Umbilical cord (tissue), 2 donors: ENCODE data around the gene RALGAPB. TPM values are rescaled to one million over a fixed set of nuclear protein-coding genes. Genes with fewer than 3 reads are reported as not detected.

Source experiments
- DNase-seq: peaks from one replicate; pipeline ENCODE4 v3.0.0-alpha.2; 2015; ENCODE audit warnings: low spot score
- total RNA-seq: library from RNA; depleted of rRNA; stranded (reverse); fragments of >200 nt; gene quantifications from one replicate; pipeline ENCODE4 v1.2.3, GENCODE V29; 2014; ENCODE audit warnings: low replicate concordance; ENCODE audit not compliant: insufficient read depth

The RALGAPB gene
- total RNA-seq, 1 donor from 2014 or later = 36.4 TPM

- no peak for DNase-seq
Observed at GRCh38 chr20:38545771-38546170, 73.1 kb downstream of the RALGAPB start.

DNA sequence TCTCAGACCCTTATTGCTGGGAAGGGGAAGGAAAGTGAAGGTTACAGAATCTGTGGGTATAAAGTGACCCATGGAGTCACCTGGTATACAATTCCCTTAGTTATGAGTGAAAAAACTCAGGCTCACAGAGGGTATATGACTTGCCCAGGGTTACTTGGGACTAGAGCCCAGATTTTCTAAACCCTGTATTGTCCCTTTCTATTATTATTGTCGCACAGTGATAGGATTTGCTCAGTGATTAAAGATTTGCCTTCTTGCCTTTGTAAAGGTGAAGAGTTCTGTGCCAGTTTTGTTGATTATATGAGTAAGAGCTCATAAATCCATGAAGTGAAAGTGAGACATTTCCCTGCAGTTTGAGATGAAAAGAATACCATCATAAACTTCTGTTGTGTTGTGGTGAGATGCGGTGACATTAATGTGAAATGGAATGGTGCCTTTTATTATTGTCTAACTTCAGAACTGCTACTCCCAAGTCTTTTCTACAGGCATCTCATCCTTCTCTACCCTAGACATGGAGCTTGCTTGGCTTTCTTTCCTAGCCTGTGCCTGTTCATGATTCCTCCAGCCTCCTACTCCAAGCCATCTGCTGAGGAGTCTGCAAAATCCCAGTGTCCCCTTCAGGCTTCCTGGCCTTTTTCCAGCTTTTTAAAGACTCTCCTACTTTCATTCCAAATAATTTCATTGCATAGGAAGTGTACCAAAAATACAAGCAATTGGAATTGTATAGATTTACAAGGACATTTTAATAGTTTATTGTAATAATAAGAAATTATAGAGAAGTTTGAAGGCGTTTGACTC lies 74.8 kb downstream of the RALGAPB start:
- no peak for DNase-seq

- DNase-seq = no peak
Observed at GRCh38 chr20:38548356-38549083, 75.9 kb downstream of the RALGAPB start.

DNA sequence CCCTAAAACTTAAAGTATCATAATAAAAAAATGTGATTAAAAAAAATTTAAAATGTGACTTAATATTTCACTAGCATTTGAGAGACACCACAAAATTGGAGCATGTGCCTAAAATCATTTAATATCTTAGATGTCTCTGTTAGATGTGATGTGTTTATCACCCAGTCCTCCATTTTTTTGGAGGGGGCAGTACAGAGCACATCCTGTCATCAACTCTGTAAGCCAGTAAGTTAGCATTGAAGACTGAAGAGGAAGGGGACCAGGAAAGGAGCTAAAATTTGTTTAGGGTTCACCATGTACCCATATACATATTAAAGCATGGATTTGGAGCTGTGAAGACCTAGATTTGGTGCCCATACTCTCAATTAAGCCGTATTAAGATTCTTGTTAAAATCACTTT lies 77.6 kb downstream of the RALGAPB start:
- DNase-seq = no peak

GRCh38 chr20:38551056-38551626 lies 78.5 kb downstream of the RALGAPB start:
- no peak for DNase-seq

DNA sequence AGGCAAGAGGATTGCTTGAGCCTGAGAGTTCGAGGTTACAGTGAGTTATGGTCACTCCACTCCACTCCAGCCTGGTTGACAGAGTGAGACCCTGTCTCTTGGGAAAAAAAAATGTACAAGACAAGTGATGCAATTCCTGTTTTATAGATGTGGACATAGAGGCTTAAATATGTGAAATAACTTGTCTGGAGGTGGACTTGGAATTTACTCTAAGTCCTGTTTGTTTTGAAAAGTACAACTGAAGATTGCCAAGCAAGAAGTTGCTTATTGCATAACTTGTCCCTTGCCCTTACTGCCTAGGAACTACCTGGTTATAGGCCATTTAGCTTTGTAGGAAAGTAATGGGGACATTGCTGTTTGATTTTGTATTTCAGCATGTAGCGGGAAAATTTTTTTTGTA lies 82.3 kb downstream of the RALGAPB start:
- no peak for DNase-seq

DNA sequence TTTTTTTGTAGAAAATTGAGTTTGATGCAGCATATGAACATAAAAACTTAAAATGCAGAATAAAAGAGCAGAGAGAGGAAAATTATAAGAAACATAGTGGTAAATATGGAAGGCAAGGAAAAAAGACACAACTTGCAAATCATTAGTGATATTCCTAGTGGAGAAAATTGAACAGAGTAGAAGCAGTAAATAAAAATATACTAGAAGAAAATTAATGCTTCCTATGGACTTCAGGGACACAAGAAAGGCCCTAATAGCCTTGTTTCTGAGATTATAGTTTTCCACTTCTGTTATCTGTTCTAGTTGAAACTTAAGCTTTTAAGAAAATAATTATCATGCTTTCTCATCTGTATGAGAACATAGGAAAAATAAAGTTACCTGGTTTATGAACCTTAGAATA lies 82.8 kb downstream of the RALGAPB start:
- DNase-seq = no peak

- DNase-seq = no peak
Observed at GRCh38 chr20:38557174-38557573, 84.5 kb downstream of the RALGAPB start.

DNA sequence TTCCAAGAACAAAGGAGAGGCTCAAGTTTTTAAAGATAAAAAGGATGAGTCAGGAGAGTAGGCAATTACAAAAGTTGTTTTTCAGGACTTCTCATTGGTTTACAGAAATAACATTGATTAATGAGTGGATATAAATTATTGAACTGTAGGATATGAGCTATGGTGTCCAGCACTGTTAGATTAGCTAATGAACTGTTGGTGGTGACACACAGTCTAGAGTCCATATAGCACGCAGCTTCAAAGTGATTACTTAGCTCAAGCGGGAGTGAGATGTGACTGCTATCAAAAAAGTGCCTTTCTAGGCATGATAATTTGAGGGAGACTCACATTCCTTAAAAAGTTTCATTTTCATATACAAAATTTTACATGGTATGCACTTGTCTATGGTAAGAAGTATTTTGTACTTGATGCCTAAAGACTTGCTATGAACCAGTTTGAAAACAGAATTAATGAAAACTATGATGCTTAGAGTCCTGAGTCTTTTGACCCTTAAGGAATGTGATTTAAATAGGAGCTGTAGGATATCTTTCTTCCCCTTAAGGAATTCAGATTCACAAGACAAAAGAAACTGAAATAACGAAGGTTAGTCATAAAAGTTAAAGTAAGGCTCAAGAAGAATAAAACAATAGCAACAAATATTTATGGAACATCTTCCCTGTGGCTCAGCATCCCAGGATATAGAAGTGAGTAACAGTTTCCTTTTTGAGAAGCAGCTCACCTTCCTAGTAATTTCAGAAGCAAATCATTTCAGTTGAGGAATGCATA lies 86.1 kb downstream of the RALGAPB start:
- DNase-seq = no peak

GRCh38 chr20:38559764-38560163 lies 87.1 kb downstream of the RALGAPB start:
- DNase-seq = no peak

DNA sequence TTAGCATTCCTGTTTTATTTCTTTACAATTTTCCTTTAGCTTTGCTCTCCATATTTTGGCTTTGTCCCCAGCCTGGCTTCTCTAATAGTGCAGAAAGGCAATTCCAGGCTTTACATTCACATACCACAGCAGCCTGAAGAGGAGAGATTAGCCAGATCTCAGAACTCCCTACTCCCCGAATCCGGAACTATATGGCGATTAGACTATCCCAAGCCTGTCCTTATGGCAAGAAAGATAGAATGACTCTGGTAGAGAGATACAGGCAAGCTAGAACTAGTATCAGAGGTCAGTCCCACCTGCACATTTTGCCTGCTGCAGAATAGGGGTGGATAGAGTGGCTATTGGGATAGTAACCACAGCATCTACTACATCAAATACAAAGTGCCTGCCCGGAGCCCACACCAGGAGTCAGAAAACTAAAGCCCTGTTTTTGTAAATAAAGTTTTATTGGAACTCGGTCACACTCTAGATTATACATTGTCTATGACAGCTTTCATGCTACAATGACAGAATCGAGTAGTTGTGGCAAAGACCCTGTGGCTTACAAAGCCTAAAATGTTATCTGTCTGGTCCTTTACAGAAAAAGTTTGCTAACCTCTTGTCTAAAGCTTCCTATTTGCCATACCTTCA lies 91.3 kb downstream of the RALGAPB start:
- DNase-seq = no peak

GRCh38 chr20:38564680-38565079 lies 92.0 kb downstream of the RALGAPB start:
- DNase-seq = no peak

DNA sequence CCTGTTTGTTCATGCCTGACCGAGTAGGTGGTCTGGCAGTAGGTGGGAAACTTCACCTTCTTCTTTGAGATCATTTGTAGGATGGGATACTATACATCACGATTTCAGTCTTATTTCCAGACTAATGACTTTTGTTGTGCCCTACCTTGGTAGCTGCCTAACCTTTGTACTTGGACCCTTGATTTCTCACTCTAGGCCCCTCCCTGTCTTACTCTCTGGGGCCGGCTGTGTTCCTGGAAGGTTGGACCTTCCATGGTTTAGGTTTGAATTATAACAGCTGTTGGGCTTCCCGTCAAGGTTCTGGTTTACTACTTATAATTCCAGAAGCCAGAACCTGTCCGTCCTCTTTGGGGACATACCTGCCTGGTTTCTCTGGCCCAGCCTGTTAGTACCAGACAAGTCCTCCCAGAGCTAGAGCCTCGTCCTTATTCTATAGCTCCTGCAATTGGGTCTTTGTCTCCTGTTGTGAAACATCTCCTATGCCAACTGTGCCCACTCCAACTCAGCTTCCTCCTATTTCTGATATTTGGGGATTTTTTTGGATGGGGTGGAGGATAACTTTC lies 93.5 kb downstream of the RALGAPB start:
- no peak for DNase-seq

GRCh38 chr20:38569747-38570525 lies 97.3 kb downstream of the RALGAPB start:
- no peak for DNase-seq

DNA sequence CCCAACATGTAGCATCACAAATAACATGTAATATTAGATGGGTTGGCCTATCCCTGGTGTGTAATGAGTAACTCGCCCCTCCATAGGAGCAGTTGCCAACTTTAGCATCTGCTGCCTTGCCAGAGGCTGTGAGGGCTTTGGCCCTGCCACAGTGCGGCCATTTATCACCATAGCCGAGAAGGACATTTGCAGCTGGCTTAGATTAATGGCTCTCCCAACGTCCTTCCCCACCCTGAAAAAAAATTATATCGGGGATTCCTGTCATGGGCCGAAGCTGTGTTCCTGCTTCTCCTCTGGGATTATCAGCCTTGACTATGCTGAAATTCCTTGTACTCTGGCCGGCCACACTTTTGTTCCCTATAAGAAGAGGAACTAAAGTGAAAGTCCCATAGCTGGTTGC lies 100.8 kb downstream of the RALGAPB start:
- no peak for DNase-seq

- no peak for DNase-seq
Observed at GRCh38 chr20:38579219-38579910, 106.7 kb downstream of the RALGAPB start.

- no peak for DNase-seq
Observed at GRCh38 chr20:38579921-38580320, 107.3 kb downstream of the RALGAPB start.

- DNase-seq = no peak
Observed at GRCh38 chr20:38581013-38581412, 108.4 kb downstream of the RALGAPB start, which contains the start of gene ADIG. TSS of gene ADIG (plus strand) at chr20:38581197. CDS start at chr20:38581251, 54 bp downstream.

DNA sequence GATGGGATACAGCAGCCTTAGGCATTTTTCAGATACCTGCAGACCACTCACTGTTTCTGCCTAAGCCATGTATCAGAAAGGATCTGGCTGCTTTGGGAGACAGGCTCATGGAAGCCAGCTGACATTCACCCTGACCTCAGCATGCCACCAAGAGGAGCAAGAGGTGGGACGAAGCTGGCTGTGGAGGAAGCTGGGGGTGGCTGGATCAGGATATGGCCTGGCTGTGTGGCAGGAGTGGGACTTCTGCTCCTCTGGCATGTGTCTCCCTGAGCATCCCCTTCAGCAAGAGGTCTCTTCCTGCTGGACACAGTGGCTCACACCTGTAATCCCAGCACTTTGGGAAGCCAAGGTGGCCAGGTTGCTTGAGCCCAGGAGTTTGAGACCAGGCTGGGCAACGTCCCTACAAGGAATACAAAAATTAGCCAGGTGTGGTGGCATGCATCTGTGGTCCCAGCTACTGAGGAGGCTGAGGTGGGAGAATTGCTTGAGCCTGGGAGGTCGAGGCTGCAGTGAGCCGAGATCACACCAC lies 109.3 kb downstream of the RALGAPB start:
- no peak for DNase-seq
